H1 (cell line): ENCODE data around the gene CDH8. TPM values are rescaled to one million over a fixed set of nuclear protein-coding genes. Genes with fewer than 3 reads are reported as not detected.
A peak's percentile ranks its signal among the peaks of the same experiment; 100 is the strongest.

Experiments
- CTCF ChIA-PET: fragments of 300-600 bp; sonication (Branson Sonifier 250); formaldehyde crosslinking; loops from one replicate; lab custom pipeline; 2021; ENCODE audit not compliant: partially characterized antibody; lab: Charles Lee
- POLR2A ChIA-PET: fragments of 300-600 bp; sonication (Branson Sonifier 250); formaldehyde crosslinking; loops from one replicate; lab custom pipeline; 2021; ENCODE audit warnings: inconsistent platforms; ENCODE audit not compliant: partially characterized antibody; lab: Charles Lee
- DNase-seq, 2 experiments: peaks; one replicate each; pipeline versions ENCODE4 v3.0.0 to v3.0.0-alpha.2; 2010 to 2022; ENCODE audit warnings: low spot score in 2 of 2, low read depth in 1 of 2, mixed read lengths in 1 of 2
- FAIRE-seq: peaks from 2 replicates; lab custom pipeline; 2011; peaks lifted over from hg19 to GRCh38; lab: Jason Lieb, UNC
- H2AFZ ChIP-seq: 2 replicates; pipeline ENCODE4 v1.8.1; 2012; ENCODE audit warnings: low read length, inconsistent platforms
- H2AK5ac ChIP-seq: 2 replicates; pipeline ENCODE4 v1.6.1; 2013; ENCODE audit warnings: low read depth, low read length
- H2BK120ac ChIP-seq: replicated peaks from 2 replicates; pipeline ENCODE3; 2013; ENCODE audit warnings: low read depth, low read length, inconsistent platforms
- H2BK12ac ChIP-seq: 2 replicates; pipeline ENCODE4 v1.6.1; 2013; ENCODE audit warnings: low read depth, low read length
- H2BK15ac ChIP-seq: 2 replicates; pipeline ENCODE4 v1.6.1; 2013; ENCODE audit warnings: low read length
- H2BK20ac ChIP-seq: 2 replicates; pipeline ENCODE4 v1.6.1; 2013; ENCODE audit warnings: low read length
- H2BK5ac ChIP-seq: 2 replicates; pipeline ENCODE4 v1.6.1; 2013; ENCODE audit warnings: low read depth, low read length
- H3K14ac ChIP-seq: 2 replicates; pipeline ENCODE4 v1.6.1; 2013; ENCODE audit warnings: inconsistent platforms; ENCODE audit not compliant: insufficient read length
- H3K18ac ChIP-seq: 2 replicates; pipeline ENCODE4 v1.6.1; 2013; ENCODE audit warnings: low read length; ENCODE audit errors: extremely low read depth
- H3K23ac ChIP-seq: 2 replicates; pipeline ENCODE4 v1.6.1; 2013; ENCODE audit warnings: inconsistent platforms; ENCODE audit not compliant: insufficient read length
- H3K23me2 ChIP-seq: 2 replicates; pipeline ENCODE4 v1.6.1; 2013; ENCODE audit warnings: low read depth, low read length
- H3K27ac ChIP-seq: 2 replicates; pipeline ENCODE4 v1.6.1; 2011; ENCODE audit warnings: low read depth, low read length, inconsistent platforms
- H3K27me3 ChIP-seq, 4 experiments: replicated peaks in 1 of 4; 1 replicate in 1 of 4; 2 replicates in 3 of 4; pipeline versions ENCODE4 v1.6.1 to v1.8.1; 2011 to 2013; ENCODE audit warnings: low read length in 3 of 4, mild to moderate bottlenecking in 3 of 4, inconsistent platforms in 2 of 4, mixed read lengths in 2 of 4, moderate library complexity in 1 of 4; ENCODE audit not compliant: control insufficient read depth in 3 of 4, insufficient read depth in 3 of 4; ENCODE audit errors: extremely low read depth in 1 of 4
- H3K36me3 ChIP-seq, 4 experiments: 2 replicates each; pipeline versions ENCODE4 v1.6.1 to v1.8.1; 2011 to 2013; ENCODE audit warnings: mild to moderate bottlenecking in 4 of 4, low read length in 3 of 4, moderate library complexity in 2 of 4, control low read depth in 1 of 4, inconsistent platforms in 1 of 4; ENCODE audit not compliant: insufficient read depth in 4 of 4, control insufficient read depth in 2 of 4
- H3K4ac ChIP-seq: replicated peaks from 2 replicates; pipeline ENCODE3; 2013; ENCODE audit warnings: low read length, low read depth, mixed read lengths, inconsistent platforms; ENCODE audit not compliant: insufficient read length
- H3K4me1 ChIP-seq, 4 experiments: replicated peaks in 1 of 4; 1 replicate in 1 of 4; 2 replicates in 3 of 4; pipeline versions ENCODE4 v1.6.1 to v1.8.1; 2011 to 2013; ENCODE audit warnings: low read length in 3 of 4, inconsistent platforms in 2 of 4, mixed read lengths in 1 of 4; ENCODE audit not compliant: insufficient read depth in 4 of 4, control insufficient read depth in 3 of 4
- H3K4me2 ChIP-seq, 2 experiments: 2 replicates each; pipeline versions ENCODE4 v1.6.1 to v1.8.1; 2011 to 2013; ENCODE audit warnings: low read depth in 2 of 2, low read length in 2 of 2, control low read depth in 1 of 2, inconsistent platforms in 1 of 2, mild to moderate bottlenecking in 1 of 2; ENCODE audit not compliant: insufficient read depth in 1 of 2
- H3K4me3 ChIP-seq, 4 experiments: fragments of 200-600, 300-600 bp in 1 of 4; sonication (generic), shearing (Covaris generic), sonication (Bioruptor Twin) in 1 of 4; 2 replicates each; pipeline versions ENCODE4 v1.5.1 to v1.8.1; 2011 to 2016; ENCODE audit warnings: low read length in 4 of 4, low read depth in 3 of 4, control low read depth in 2 of 4, inconsistent platforms in 2 of 4, mild to moderate bottlenecking in 2 of 4, mixed read lengths in 1 of 4, moderate library complexity in 1 of 4; ENCODE audit not compliant: insufficient read depth in 2 of 4; ENCODE audit errors: extremely low read depth in 1 of 4
- H3K56ac ChIP-seq: replicated peaks from 2 replicates; pipeline ENCODE3; 2013; ENCODE audit warnings: low read depth, mild to moderate bottlenecking, mixed read lengths, low read length, inconsistent platforms; ENCODE audit not compliant: insufficient read length
- H3K79me1 ChIP-seq: 2 replicates; pipeline ENCODE4 v1.6.1; 2013; ENCODE audit warnings: low read depth, low read length, control low read depth
- H3K79me2 ChIP-seq, 2 experiments: 2 replicates each; pipeline versions ENCODE4 v1.6.1 to v1.8.1; 2012 to 2013; ENCODE audit warnings: low read length in 2 of 2, mild to moderate bottlenecking in 2 of 2, inconsistent platforms in 1 of 2; ENCODE audit not compliant: insufficient read depth in 2 of 2, control insufficient read depth in 1 of 2
- H3K9ac ChIP-seq, 4 experiments: replicated peaks in 1 of 4; 1 replicate in 1 of 4; 2 replicates in 3 of 4; pipeline versions ENCODE4 v1.6.1 to v1.8.1; 2011 to 2013; ENCODE audit warnings: low read depth in 3 of 4, low read length in 3 of 4, control low read depth in 2 of 4, mild to moderate bottlenecking in 2 of 4, moderate library complexity in 2 of 4, inconsistent platforms in 1 of 4; ENCODE audit errors: extremely low read depth in 1 of 4
- H3K9me3 ChIP-seq, 2 experiments: 2 replicates each; pipeline versions ENCODE4 v1.6.1 to v1.8.1; 2012 to 2013; ENCODE audit warnings: mild to moderate bottlenecking in 2 of 2, moderate library complexity in 2 of 2, control low read depth in 1 of 2, inconsistent platforms in 1 of 2, low read depth in 1 of 2, low read length in 1 of 2, mixed read lengths in 1 of 2; ENCODE audit not compliant: insufficient read depth in 2 of 2
- H4K20me1 ChIP-seq, 2 experiments: replicated peaks in 1 of 2; 2 replicates each; pipeline versions ENCODE3 to v1.8.1; 2011 to 2013; ENCODE audit warnings: inconsistent platforms in 2 of 2, low read length in 2 of 2, mild to moderate bottlenecking in 1 of 2; ENCODE audit not compliant: insufficient read depth in 2 of 2, control insufficient read depth in 1 of 2
- H4K5ac ChIP-seq: 2 replicates; pipeline ENCODE4 v1.6.1; 2013; ENCODE audit warnings: low read length, low read depth, mixed read lengths, inconsistent platforms; ENCODE audit not compliant: insufficient read length
- H4K8ac ChIP-seq: 2 replicates; pipeline ENCODE4 v1.8.0; 2013; ENCODE audit warnings: mild to moderate bottlenecking, moderate library complexity, low read length, inconsistent platforms; ENCODE audit not compliant: insufficient read depth; ENCODE audit errors: extremely low read depth
- H4K91ac ChIP-seq: replicated peaks from 2 replicates; pipeline ENCODE3; 2013; ENCODE audit warnings: low read length, mixed read lengths, inconsistent platforms; ENCODE audit not compliant: insufficient read length
- KDM1A ChIP-seq: fragments of 200-600, 300-600 bp; sonication (generic); IDR thresholded peaks from 2 replicates; pipeline ENCODE4 v1.7.1; 2016; ENCODE audit warnings: mild to moderate bottlenecking, low read length, borderline replicate concordance
- RNF2 ChIP-seq: fragments of 200-900, 300-1000 bp; sonication (generic); IDR thresholded peaks from 2 replicates; pipeline ENCODE4 v1.7.1; 2016; ENCODE audit warnings: borderline replicate concordance, low read depth, mild to moderate bottlenecking, antibody characterized with exemption, low read length; ENCODE audit not compliant: poor library complexity, severe bottlenecking; ENCODE audit errors: missing control alignments
- WGBS, 2 experiments: shearing (Covaris generic) in 1 of 2; methylation state at CpG; one replicate each; pipeline versions ENCODE4 v1.1.6 to v1.1.7; 2013 to 2015; ENCODE audit warnings: low lambda C conversion rate in 2 of 2, mixed read lengths in 2 of 2, inconsistent platforms in 1 of 2, low coverage in 1 of 2, missing lambda C conversion rate in 1 of 2; ENCODE audit not compliant: insufficient replicate concordance in 2 of 2, insufficient coverage in 1 of 2, insufficient read length in 1 of 2; ENCODE audit errors: extremely low coverage in 1 of 2, missing lambda C conversion rate in 1 of 2; 5-methylcytosine and 5-hydroxymethylcytosine counted together
- polyA plus RNA-seq, 7 experiments: library from polyadenylated mRNA; depleted of rRNA in 3 of 7; stranded (reverse) in 5 of 7; unstranded in 2 of 7; fragments of >200 nt in 5 of 7; fragments of 200-250 nt in 2 of 7; gene quantifications; 1 replicate in 5 of 7; 2 replicates in 1 of 7; 4 replicates in 1 of 7; pipeline versions ENCODE4 v1.2.1 to v1.2.3, GENCODE V29; 2011 to 2013; ENCODE audit warnings: missing spikeins in 2 of 7, mixed read lengths in 2 of 7
- total RNA-seq: library from RNA; stranded (reverse); fragmentation: NEBNext Ultra II Directional; extraction: Animal tissue kit (Norgen Biotek cat#: 25700); gene quantifications from 2 replicates; pipeline ENCODE4 v1.2.1, GENCODE V29; 2021

CDH8 gene
- total and polyA plus RNA-seq, 2 of the 8 experiments (the other 6 are each of a cell fraction or from before 2014, with no cell fraction given) = 7.7 to 8.4 TPM

- no peak for FAIRE-seq
Measured at GRCh38 chr16:62067981-62068380, 31.7 kb upstream of the CDH8 start.

More at GRCh38 chr16:62067981-62068380, 31.7 kb upstream of the CDH8 start:
- TF ChIP-seq KDM1A = peak; percentile 81; the same call in 1 of the 2 replicates
- no peak for TF ChIP-seq RNF2
- H2BK120ac ChIP-seq = no peak overlapping the region
- no peak overlapping the region for H4K91ac ChIP-seq
- no peak overlapping the region for H2BK5ac ChIP-seq
- no peak overlapping the region for H3K27ac ChIP-seq
- H3K14ac ChIP-seq = no peak overlapping the region
- no peak overlapping the region for H3K9ac ChIP-seq
- no peaks in the 10 kb centered on the region for H3K36me3 ChIP-seq
- H3K4ac ChIP-seq = no peak overlapping the region
- no peak overlapping the region for H3K56ac ChIP-seq
- peaks cover 0 to 6% (median 1%) of the 10 kb centered on the region in 4 experiments; a peak in 3 of 7 replicates for H3K4me1 ChIP-seq
- no peak overlapping the region for H2BK15ac ChIP-seq
- no peaks in the 10 kb centered on the region for H3K79me1 ChIP-seq
- ChIA-PET POLR2A (no interaction called here), CTCF (interaction anchor here (0.6 to 4.6 kb wide), 4 partner anchors 10 to 85 kb away, joined by 3 to 41 read pairs (median 4); no protein-coding TSS in a partner anchor)
- no peak overlapping the region for H2AK5ac ChIP-seq
- no peaks in the 10 kb centered on the region for H3K79me2 ChIP-seq
- no peaks in the 10 kb centered on the region; the same call in 1 of the 2 replicates for H3K23me2 ChIP-seq
- 91% methylated on average over 1 of the region's 1 CpG; no CpG with 5 or more reads in 1 of the 2 experiments for WGBS, 2 experiments
- H3K27me3 ChIP-seq = no peaks in the 10 kb centered on the region
- H2BK20ac ChIP-seq = no peak overlapping the region
- H4K8ac ChIP-seq = no peak overlapping the region
- no peak overlapping the region for H3K4me3 ChIP-seq
- H3K9me3 ChIP-seq = no peaks in the 10 kb centered on the region
- no peak overlapping the region for H4K5ac ChIP-seq
- H3K4me2 ChIP-seq = no peak overlapping the region
- no peak overlapping the region for H2AFZ ChIP-seq
- no peak overlapping the region for H3K23ac ChIP-seq
- no peak overlapping the region for H3K18ac ChIP-seq
- no peak for DNase-seq
- H4K20me1 ChIP-seq = no peaks in the 10 kb centered on the region
- no peak overlapping the region for H2BK12ac ChIP-seq
